ENCODE results near the gene ECE1. TPM values are rescaled to one million over a fixed set of nuclear protein-coding genes. Genes with fewer than 3 reads are reported as not detected.

ECE1 gene
- total RNA-seq, 1 experiment from 2014 or later = 101 TPM

- no TSS peak for BruUV-seq (replicated peaks)
- peaks cover 32% of the 10 kb centered on the region for H3K4me1 Mint-ChIP-seq (ENCODE audit: low read depth, unreplicated experiment)
- no peak overlapping the region for H3K4me3 Mint-ChIP-seq (ENCODE audit: low read depth, unreplicated experiment)
- intact Hi-C loops (cut with micrococcal nuclease; ENCODE audit: unreplicated experiment) = no loop called here
- TF ChIP-seq CTCF (IDR thresholded peaks at IDR 0.05; ENCODE audit: unreplicated experiment) = no peak
- no peak overlapping the region for H3K27ac Mint-ChIP-seq (ENCODE audit: unreplicated experiment)
- no peaks in the 10 kb centered on the region for H3K36me3 Mint-ChIP-seq (ENCODE audit: insufficient read depth, unreplicated experiment)
- no peak for DNase-seq
- CTCF ChIA-PET = interaction anchor here (1.3 to 1.8 kb wide), 4 partner anchors 25 to 69 kb away, joined by 3 to 7 read pairs (median 5); no protein-coding TSS in a partner anchor
- no peaks in the 10 kb centered on the region for H3K27me3 Mint-ChIP-seq (ENCODE audit: unreplicated experiment)
- no peaks in the 10 kb centered on the region for H3K9me3 Mint-ChIP-seq (ENCODE audit: low read depth, unreplicated experiment)
Observed at GRCh38 chr1:21299780-21300395, 9.6 kb upstream of the ECE1 start.

- H3K4me1 Mint-ChIP-seq (ENCODE audit: low read depth, unreplicated experiment) = peaks cover 41% of the 10 kb centered on the region
- BruUV-seq (replicated peaks) = no TSS peak
- DNase-seq = peak; percentile 38
- CTCF ChIA-PET = interaction anchor here (1.1 to 1.8 kb wide), 6 partner anchors 25 to 69 kb away, joined by 3 to 7 read pairs (median 5); no protein-coding TSS in a partner anchor
- no peak overlapping the region for H3K4me3 Mint-ChIP-seq (ENCODE audit: low read depth, unreplicated experiment)
- H3K27me3 Mint-ChIP-seq (ENCODE audit: unreplicated experiment) = no peaks in the 10 kb centered on the region
- H3K9me3 Mint-ChIP-seq (ENCODE audit: low read depth, unreplicated experiment) = no peaks in the 10 kb centered on the region
- intact Hi-C loops (cut with micrococcal nuclease; ENCODE audit: unreplicated experiment) = no loop called here
- no peaks in the 10 kb centered on the region for H3K36me3 Mint-ChIP-seq (ENCODE audit: insufficient read depth, unreplicated experiment)
- TF ChIP-seq CTCF (IDR thresholded peaks at IDR 0.05; ENCODE audit: unreplicated experiment) = no peak
- H3K27ac Mint-ChIP-seq (ENCODE audit: unreplicated experiment) = peak overlapping the region; percentile 75
Observed at GRCh38 chr1:21298981-21299391, 8.7 kb upstream of the ECE1 start.

- H3K27ac Mint-ChIP-seq (ENCODE audit: unreplicated experiment) = no peak overlapping the region
- no peaks in the 10 kb centered on the region for H3K9me3 Mint-ChIP-seq (ENCODE audit: low read depth, unreplicated experiment)
- H3K36me3 Mint-ChIP-seq (ENCODE audit: insufficient read depth, unreplicated experiment) = no peaks in the 10 kb centered on the region
- no TSS peak for BruUV-seq (replicated peaks)
- intact Hi-C loops (cut with micrococcal nuclease; ENCODE audit: unreplicated experiment) = no loop called here
- CTCF ChIA-PET = interaction anchor here (0.7 kb wide), 1 partner anchor 10 kb away, joined by 3 read pairs; no protein-coding TSS in a partner anchor
- peaks cover 41% of the 10 kb centered on the region for H3K4me1 Mint-ChIP-seq (ENCODE audit: low read depth, unreplicated experiment)
- DNase-seq = no peak
- no peaks in the 10 kb centered on the region for H3K27me3 Mint-ChIP-seq (ENCODE audit: unreplicated experiment)
- H3K4me3 Mint-ChIP-seq (ENCODE audit: low read depth, unreplicated experiment) = no peak overlapping the region
- TF ChIP-seq CTCF (IDR thresholded peaks at IDR 0.05; ENCODE audit: unreplicated experiment) = no peak
Observed at GRCh38 chr1:21297975-21298374, 7.7 kb upstream of the ECE1 start.

- H3K36me3 Mint-ChIP-seq (ENCODE audit: insufficient read depth, unreplicated experiment) = no peaks in the 10 kb centered on the region
- intact Hi-C loops (cut with micrococcal nuclease; ENCODE audit: unreplicated experiment) = no loop called here
- no peak overlapping the region for H3K27ac Mint-ChIP-seq (ENCODE audit: unreplicated experiment)
- BruUV-seq (replicated peaks) = no TSS peak
- no peak for TF ChIP-seq CTCF (IDR thresholded peaks at IDR 0.05; ENCODE audit: unreplicated experiment)
- no peak for DNase-seq
- H3K4me1 Mint-ChIP-seq (ENCODE audit: low read depth, unreplicated experiment) = peaks cover 44% of the 10 kb centered on the region
- H3K4me3 Mint-ChIP-seq (ENCODE audit: low read depth, unreplicated experiment) = no peak overlapping the region
- no peaks in the 10 kb centered on the region for H3K9me3 Mint-ChIP-seq (ENCODE audit: low read depth, unreplicated experiment)
- H3K27me3 Mint-ChIP-seq (ENCODE audit: unreplicated experiment) = no peaks in the 10 kb centered on the region
- CTCF ChIA-PET = interaction anchor here (0.7 kb wide), 1 partner anchor 1968 kb away, joined by 4 read pairs; no protein-coding TSS in a partner anchor
Observed at GRCh38 chr1:21296509-21297354, 6.5 kb upstream of the ECE1 start.
